ENCODE data around the gene ESPN. TPM values are rescaled to one million over a fixed set of nuclear protein-coding genes. Genes with fewer than 3 reads are reported as not detected.

ESPN gene
- total and polyA plus RNA-seq, 10 of the 15 experiments (the other 5 are each of a cell fraction or from before 2014, with no cell fraction given): 0.18 to 0.71 (median 0.59) TPM; not detected in 7

DNA sequence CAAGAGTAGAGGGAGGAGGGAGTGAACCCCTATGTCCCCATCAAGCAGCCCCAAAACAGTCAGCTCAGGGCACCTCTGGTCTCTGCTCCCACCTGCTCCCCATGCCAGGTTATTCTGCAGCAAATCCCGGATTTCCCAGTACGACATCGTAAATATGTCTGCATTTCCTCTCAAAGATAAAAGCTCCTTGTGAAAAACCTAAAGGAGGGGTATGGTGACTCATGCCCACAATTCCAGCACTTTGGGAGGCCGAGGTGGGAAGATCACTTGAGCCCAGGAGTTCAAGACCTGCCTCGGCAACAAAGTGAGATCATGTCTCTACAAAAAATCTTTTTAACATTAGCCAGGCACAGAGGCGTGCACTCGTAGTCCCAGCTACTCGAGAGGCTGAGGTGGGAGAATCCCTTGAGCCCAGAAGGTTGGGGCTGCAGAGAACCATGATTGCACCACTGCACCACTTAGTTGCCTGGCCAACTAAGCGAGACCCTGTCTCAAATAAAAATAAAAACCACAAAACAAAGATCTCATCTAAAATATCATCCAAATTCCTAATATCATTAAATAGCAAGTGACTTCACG lies 38.1 kb upstream of the ESPN start (continued):
- TF ChIP-seq, protein P1, sequence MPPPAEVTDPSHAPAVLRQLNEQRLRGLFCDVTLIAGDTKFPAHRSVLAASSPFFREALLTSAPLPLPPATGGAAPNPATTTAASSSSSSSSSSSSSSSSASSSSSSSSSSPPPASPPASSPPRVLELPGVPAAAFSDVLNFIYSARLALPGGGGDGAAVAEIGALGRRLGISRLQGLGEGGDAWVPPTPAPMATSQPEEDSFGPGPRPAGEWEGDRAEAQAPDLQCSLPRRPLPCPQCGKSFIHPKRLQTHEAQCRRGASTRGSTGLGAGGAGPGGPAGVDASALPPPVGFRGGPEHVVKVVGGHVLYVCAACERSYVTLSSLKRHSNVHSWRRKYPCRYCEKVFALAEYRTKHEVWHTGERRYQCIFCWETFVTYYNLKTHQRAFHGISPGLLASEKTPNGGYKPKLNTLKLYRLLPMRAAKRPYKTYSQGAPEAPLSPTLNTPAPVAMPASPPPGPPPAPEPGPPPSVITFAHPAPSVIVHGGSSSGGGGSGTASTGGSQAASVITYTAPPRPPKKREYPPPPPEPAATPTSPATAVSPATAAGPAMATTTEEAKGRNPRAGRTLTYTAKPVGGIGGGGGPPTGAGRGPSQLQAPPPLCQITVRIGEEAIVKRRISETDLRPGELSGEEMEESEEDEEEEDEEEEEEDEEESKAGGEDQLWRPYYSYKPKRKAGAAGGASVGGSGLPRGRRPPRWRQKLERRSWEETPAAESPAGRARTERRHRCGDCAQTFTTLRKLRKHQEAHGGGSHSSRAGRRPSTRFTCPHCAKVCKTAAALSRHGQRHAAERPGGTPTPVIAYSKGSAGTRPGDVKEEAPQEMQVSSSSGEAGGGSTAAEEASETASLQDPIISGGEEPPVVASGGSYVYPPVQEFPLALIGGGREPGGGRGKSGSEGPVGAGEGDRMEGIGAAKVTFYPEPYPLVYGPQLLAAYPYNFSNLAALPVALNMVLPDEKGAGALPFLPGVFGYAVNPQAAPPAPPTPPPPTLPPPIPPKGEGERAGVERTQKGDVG (CRISPR knock-in tag; IDR thresholded peaks at IDR 0.05): no peak
- TF ChIP-seq, protein P2, sequence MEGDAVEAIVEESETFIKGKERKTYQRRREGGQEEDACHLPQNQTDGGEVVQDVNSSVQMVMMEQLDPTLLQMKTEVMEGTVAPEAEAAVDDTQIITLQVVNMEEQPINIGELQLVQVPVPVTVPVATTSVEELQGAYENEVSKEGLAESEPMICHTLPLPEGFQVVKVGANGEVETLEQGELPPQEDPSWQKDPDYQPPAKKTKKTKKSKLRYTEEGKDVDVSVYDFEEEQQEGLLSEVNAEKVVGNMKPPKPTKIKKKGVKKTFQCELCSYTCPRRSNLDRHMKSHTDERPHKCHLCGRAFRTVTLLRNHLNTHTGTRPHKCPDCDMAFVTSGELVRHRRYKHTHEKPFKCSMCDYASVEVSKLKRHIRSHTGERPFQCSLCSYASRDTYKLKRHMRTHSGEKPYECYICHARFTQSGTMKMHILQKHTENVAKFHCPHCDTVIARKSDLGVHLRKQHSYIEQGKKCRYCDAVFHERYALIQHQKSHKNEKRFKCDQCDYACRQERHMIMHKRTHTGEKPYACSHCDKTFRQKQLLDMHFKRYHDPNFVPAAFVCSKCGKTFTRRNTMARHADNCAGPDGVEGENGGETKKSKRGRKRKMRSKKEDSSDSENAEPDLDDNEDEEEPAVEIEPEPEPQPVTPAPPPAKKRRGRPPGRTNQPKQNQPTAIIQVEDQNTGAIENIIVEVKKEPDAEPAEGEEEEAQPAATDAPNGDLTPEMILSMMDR (IDR thresholded peaks at IDR 0.05 in 2 of 3, conservative IDR thresholded peaks at IDR 0.05 in 1 of 3; ENCODE audit: control insufficient read depth in 2 of 3, extremely low read depth in 1 of 3, insufficient read depth in 1 of 3, low read depth in 3 of 3, low read length in 3 of 3): no peak
- TF ChIP-seq IRF4 (IDR thresholded peaks at IDR 0.05; ENCODE audit: low read depth, low read length): no peak
- TF ChIP-seq HDAC2 (IDR thresholded peaks at IDR 0.05): no peak
- TF ChIP-seq NR2F1 (conservative IDR thresholded peaks at IDR 0.05): no peak
- no peak for TF ChIP-seq MTA3 (IDR thresholded peaks at IDR 0.05; ENCODE audit: borderline replicate concordance, low read length)
- no peak for TF ChIP-seq DPF2 (IDR thresholded peaks at IDR 0.05)

DNA sequence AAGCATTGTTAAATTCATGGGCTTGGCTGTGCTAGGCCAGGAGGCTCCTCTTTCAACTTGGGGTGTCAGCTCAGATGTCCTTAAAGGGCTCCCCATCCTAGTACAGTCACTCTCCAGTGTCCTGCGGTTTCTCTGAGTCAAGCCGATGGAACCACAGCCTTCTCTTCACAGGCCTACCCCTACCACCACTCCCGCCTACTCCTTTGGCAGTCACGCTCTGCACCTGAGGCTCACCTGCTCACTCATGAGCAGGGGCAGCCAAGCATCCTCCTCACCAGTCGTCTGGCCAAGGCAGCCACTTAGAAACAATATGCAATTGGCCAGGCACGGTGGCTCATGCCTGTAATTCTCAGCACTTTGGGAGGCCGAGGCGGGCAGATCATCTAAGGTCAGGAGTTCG lies 34.6 kb upstream of the ESPN start:
- no peak overlapping the region for H2AFZ ChIP-seq (ENCODE audit: control insufficient read depth, low read depth, low read length)
- H3K79me2 ChIP-seq (ENCODE audit: control insufficient read depth, insufficient read depth, low read length): peaks cover 29% of the 10 kb centered on the region
- in situ Hi-C loops (cut with MboI) (no loop called here), intact Hi-C loops (cut with micrococcal nuclease; ENCODE audit: unreplicated experiment) (loop anchor here (5.0 kb wide), 1 partner anchor 33 kb away; no protein-coding TSS in a partner anchor)
- BruUV-seq (replicated peaks): no TSS peak
- SMC1A ChIA-PET (ENCODE audit: uncharacterized antibody, unreplicated experiment): no interaction called here
- peaks cover 0 to under 1% of the 10 kb centered on the region in 2 experiments; a peak in 1 of 4 replicates for H3K36me3 ChIP-seq (ENCODE audit: control insufficient read depth in 2 of 2, insufficient read depth in 2 of 2, low read length in 1 of 2)
- H3K4me1 ChIP-seq (ENCODE audit: control insufficient read depth, insufficient read depth, low read length): peaks cover 8% of the 10 kb centered on the region
- CTCF ChIA-PET: interaction anchor here (21.2 kb wide), 1 partner anchor 29 kb away, joined by 276 read pairs; no protein-coding TSS in a partner anchor
- no peak for ATAC-seq
- peak in 1 of 2 experiments; percentile 59; a peak in 2 of 4 replicates for TF ChIP-seq BHLHE40 (IDR thresholded peaks at IDR 0.05; ENCODE audit: borderline replicate concordance in 1 of 2, low read depth in 2 of 2, low read length in 1 of 2)
- TF ChIP-seq IKZF1 (conservative IDR thresholded peaks at IDR 0.05): peak; percentile 34; the same call in 1 of the 2 replicates
- TF ChIP-seq BACH1 (IDR thresholded peaks at IDR 0.05; ENCODE audit: borderline replicate concordance): no peak
- H4K20me1 ChIP-seq (ENCODE audit: control insufficient read depth, insufficient read depth): no peaks in the 10 kb centered on the region
- H3K4me3 ChIP-seq: no peak overlapping the region
- no peak overlapping the region for H3K27ac ChIP-seq (ENCODE audit: control insufficient read depth, insufficient read depth)
- FAIRE-seq: no peak
- POLR2A ChIA-PET: no interaction called here
- RAD21 ChIA-PET (ENCODE audit: unreplicated experiment): interaction anchor here (0.6 kb wide), 1 partner anchor 33 kb away, joined by 3 read pairs; no protein-coding TSS in a partner anchor
- WGBS (ENCODE audit: insufficient coverage, insufficient replicate concordance, low lambda C conversion rate, missing lambda C conversion rate): 77% methylated on average over 9 of the region's 9 CpGs
- no peaks in the 10 kb centered on the region for H3K9me3 ChIP-seq (replicated peaks; ENCODE audit: control insufficient read depth, insufficient read depth, low read length)
- no peaks in the 10 kb centered on the region for H3K27me3 ChIP-seq (replicated peaks in 1 of 2; ENCODE audit: control insufficient read depth in 2 of 2, insufficient read depth in 2 of 2, low read length in 1 of 2)
- no peak overlapping the region for H3K4me2 ChIP-seq (ENCODE audit: control insufficient read depth, insufficient read depth)
- H3K9ac ChIP-seq (ENCODE audit: control insufficient read depth, insufficient read depth, low read length): no peak overlapping the region
- no peak for DNase-seq (ENCODE audit: low read depth, low spot score)

All from GM12878 (cell line).